Central memory CD8-positive, alpha-beta T cell (primary cell): ENCODE data around the gene GRAMD1A.
"Not testable (repeated sequence)": the region's sequence is repeated elsewhere in the genome, so short reads cannot be mapped to it uniquely, and the experiment has no call there.

Experiments used
- ATAC-seq: fragments of 150-1000 bp; cut with Tn5 transposase; replicated peaks from 2 replicates; pipeline ENCODE4 v1.10.0; 2022; ENCODE audit warnings: mild to moderate bottlenecking, moderate FRiP score, moderate number of reproducible peaks; ENCODE audit not compliant: poor library complexity, severe bottlenecking; ENCODE audit errors: extremely low read depth
- DNase-seq, 2 donors: peaks; one replicate each; pipeline ENCODE4 v3.0.0; 2021; ENCODE audit warnings: low spot score in 2 of 2
- H3K27ac Mint-ChIP-seq: one replicate; pipeline ENCODE4 v1.8.0; 2022; ENCODE audit warnings: low read depth, mild to moderate bottlenecking, moderate library complexity, mixed read lengths
- H3K27me3 Mint-ChIP-seq: one replicate; pipeline ENCODE4 v1.8.0; 2022; ENCODE audit warnings: mixed read lengths
- H3K36me3 Mint-ChIP-seq: one replicate; pipeline ENCODE4 v1.8.0; 2022; ENCODE audit warnings: mild to moderate bottlenecking, moderate library complexity, mixed read lengths; ENCODE audit not compliant: insufficient read depth
- H3K4me1 Mint-ChIP-seq: one replicate; pipeline ENCODE4 v1.8.0; 2022; ENCODE audit warnings: mixed read lengths
- H3K4me3 Mint-ChIP-seq: one replicate; pipeline ENCODE4 v1.8.0; 2022; ENCODE audit warnings: mild to moderate bottlenecking, moderate library complexity, mixed read lengths
- H3K9me3 Mint-ChIP-seq: one replicate; pipeline ENCODE4 v1.8.0; 2022; ENCODE audit warnings: mixed read lengths

GRAMD1A gene

GRCh38 chr19:34965505-34965904 is 34.6 kb upstream of the GRAMD1A start:
- peaks cover 15% of the 10 kb centered on the region for H3K9me3 Mint-ChIP-seq
- peaks cover 12% of the 10 kb centered on the region for H3K36me3 Mint-ChIP-seq
- not testable (repeated sequence) for H3K27me3 Mint-ChIP-seq, H3K4me3 Mint-ChIP-seq, DNase-seq, ATAC-seq, H3K27ac Mint-ChIP-seq
- peaks cover 25% of the 10 kb centered on the region for H3K4me1 Mint-ChIP-seq

GRCh38 chr19:34967551-34967950 is 32.6 kb upstream of the GRAMD1A start:
- peaks cover 4% of the 10 kb centered on the region for H3K36me3 Mint-ChIP-seq

GRCh38 chr19:34969721-34970120 is 30.4 kb upstream of the GRAMD1A start:
- H3K4me1 Mint-ChIP-seq: peaks cover 13% of the 10 kb centered on the region
- H3K4me3 Mint-ChIP-seq: no peak overlapping the region
- H3K27me3 Mint-ChIP-seq: no peaks in the 10 kb centered on the region
- ATAC-seq (no peak), DNase-seq (no peak)
- H3K9me3 Mint-ChIP-seq: no peaks in the 10 kb centered on the region
- peaks cover 6% of the 10 kb centered on the region for H3K36me3 Mint-ChIP-seq
- H3K27ac Mint-ChIP-seq: no peak overlapping the region

More at GRCh38 chr19:34967551-34967950, 32.6 kb upstream of the GRAMD1A start:
- no peak overlapping the region for H3K27ac Mint-ChIP-seq
- no peaks in the 10 kb centered on the region for H3K27me3 Mint-ChIP-seq
- peaks cover 6% of the 10 kb centered on the region for H3K9me3 Mint-ChIP-seq
- H3K4me1 Mint-ChIP-seq: peaks cover 11% of the 10 kb centered on the region
- ATAC-seq (no peak), DNase-seq (no peak)
- no peak overlapping the region for H3K4me3 Mint-ChIP-seq

- H3K9me3 Mint-ChIP-seq, H3K4me3 Mint-ChIP-seq, H3K27me3 Mint-ChIP-seq, ATAC-seq, DNase-seq, H3K27ac Mint-ChIP-seq, H3K36me3 Mint-ChIP-seq: not testable (repeated sequence)
- peaks cover 13% of the 10 kb centered on the region for H3K4me1 Mint-ChIP-seq
Measured at GRCh38 chr19:34970185-34970780, 29.8 kb upstream of the GRAMD1A start.

- H3K4me3 Mint-ChIP-seq: no peak overlapping the region
- peaks cover 13% of the 10 kb centered on the region for H3K4me1 Mint-ChIP-seq
- peaks cover 5% of the 10 kb centered on the region for H3K9me3 Mint-ChIP-seq
- H3K36me3 Mint-ChIP-seq: peaks cover 9% of the 10 kb centered on the region
- H3K27ac Mint-ChIP-seq: no peak overlapping the region
- ATAC-seq (no peak), DNase-seq (no peak)
- no peaks in the 10 kb centered on the region for H3K27me3 Mint-ChIP-seq
Measured at GRCh38 chr19:34972163-34972705, 27.9 kb upstream of the GRAMD1A start.

- Mint-ChIP-seq H3K9me3 (peaks cover 5% of the 10 kb centered on the region), H3K4me3 (no peak overlapping the region), H3K27me3 (no peaks in the 10 kb centered on the region), H3K27ac (no peak overlapping the region), H3K4me1 (peaks cover 13% of the 10 kb centered on the region), H3K36me3 (peaks cover 9% of the 10 kb centered on the region)
- ATAC-seq (no peak), DNase-seq (no peak)
Measured at GRCh38 chr19:34974646-34975045, 25.5 kb upstream of the GRAMD1A start.

- H3K36me3 Mint-ChIP-seq: peaks cover 9% of the 10 kb centered on the region
- peaks cover 13% of the 10 kb centered on the region for H3K4me1 Mint-ChIP-seq
- H3K9me3 Mint-ChIP-seq: peaks cover 5% of the 10 kb centered on the region
- no peaks in the 10 kb centered on the region for H3K27me3 Mint-ChIP-seq
- H3K4me3 Mint-ChIP-seq: no peak overlapping the region
- ATAC-seq (no peak), DNase-seq (no peak)
- no peak overlapping the region for H3K27ac Mint-ChIP-seq
Measured at GRCh38 chr19:34975056-34975455, 25.1 kb upstream of the GRAMD1A start.

GRCh38 chr19:34976611-34977010 is 23.5 kb upstream of the GRAMD1A start:
- no peak for DNase-seq
- Mint-ChIP-seq H3K4me3 (no peak overlapping the region), H3K27me3 (no peaks in the 10 kb centered on the region), H3K36me3 (peaks cover 9% of the 10 kb centered on the region), H3K4me1 (peaks cover 13% of the 10 kb centered on the region), H3K27ac (no peak overlapping the region), H3K9me3 (peaks cover 5% of the 10 kb centered on the region)
- ATAC-seq: no peak

GRCh38 chr19:34979819-34980640 is 20.1 kb upstream of the GRAMD1A start:
- ATAC-seq (no peak), DNase-seq (no peak)
- Mint-ChIP-seq H3K4me1 (peaks cover under 1% of the 10 kb centered on the region), H3K27me3 (no peaks in the 10 kb centered on the region), H3K9me3 (peaks cover 5% of the 10 kb centered on the region), H3K36me3 (peaks cover 2% of the 10 kb centered on the region), H3K27ac (no peak overlapping the region), H3K4me3 (no peak overlapping the region)

GRCh38 chr19:34982275-34982674 is 17.8 kb upstream of the GRAMD1A start:
- no peaks in the 10 kb centered on the region for H3K9me3 Mint-ChIP-seq
- no peaks in the 10 kb centered on the region for H3K27me3 Mint-ChIP-seq
- no peak overlapping the region for H3K27ac Mint-ChIP-seq
- no peak for ATAC-seq
- peaks cover 11% of the 10 kb centered on the region for H3K4me1 Mint-ChIP-seq
- no peak for DNase-seq
- no peaks in the 10 kb centered on the region for H3K36me3 Mint-ChIP-seq
- no peak overlapping the region for H3K4me3 Mint-ChIP-seq

- Mint-ChIP-seq H3K4me3 (no peak overlapping the region), H3K9me3 (no peaks in the 10 kb centered on the region), H3K27ac (no peak overlapping the region), H3K27me3 (no peaks in the 10 kb centered on the region), H3K4me1 (peaks cover 11% of the 10 kb centered on the region), H3K36me3 (no peaks in the 10 kb centered on the region)
- no peak for DNase-seq
- ATAC-seq: no peak
Measured at GRCh38 chr19:34983786-34984185, 16.3 kb upstream of the GRAMD1A start.

- ATAC-seq (no peak), DNase-seq (no peak)
- peaks cover 11% of the 10 kb centered on the region for H3K4me1 Mint-ChIP-seq
- H3K36me3 Mint-ChIP-seq: no peaks in the 10 kb centered on the region
- H3K27ac Mint-ChIP-seq: no peak overlapping the region
- H3K9me3 Mint-ChIP-seq: no peaks in the 10 kb centered on the region
- H3K4me3 Mint-ChIP-seq: no peak overlapping the region
- H3K27me3 Mint-ChIP-seq: no peaks in the 10 kb centered on the region
Measured at GRCh38 chr19:34984287-34984686, 15.8 kb upstream of the GRAMD1A start.
